GM12878 (cell line): ENCODE results near the gene RAP1A. TPM values are rescaled to one million over a fixed set of nuclear protein-coding genes. Genes with fewer than 3 reads are reported as not detected.

Experiments used
- BHLHE40 ChIP-seq, 2 experiments: fragments of 450-650 bp in 1 of 2; IDR thresholded peaks; 2 replicates each; pipeline ENCODE4 v1.6.1; 2011 to 2017; ENCODE audit warnings: low read depth in 2 of 2, borderline replicate concordance in 1 of 2, improper control_type of control experiment in 1 of 2, low read length in 1 of 2, mild to moderate bottlenecking in 1 of 2
- CBX3 ChIP-seq: fragments of 200-600 bp; sonication (generic); IDR thresholded peaks from 2 replicates; pipeline ENCODE4 v1.6.1; 2016; ENCODE audit warnings: low read depth, borderline replicate concordance
- FOS ChIP-seq: IDR thresholded peaks from 3 replicates; pipeline ENCODE4 v1.6.1; 2011; ENCODE audit warnings: borderline replicate concordance; ENCODE audit not compliant: insufficient read length; ENCODE audit errors: extremely low read depth
- FOXK2 ChIP-seq: fragments of 450-650 bp; IDR thresholded peaks from 2 replicates; pipeline ENCODE4 v1.6.1; 2017; ENCODE audit warnings: mild to moderate bottlenecking, moderate library complexity
- HCFC1 ChIP-seq: fragments of 150-350 bp; IDR thresholded peaks from 2 replicates; pipeline ENCODE4 v1.6.1; 2014; ENCODE audit warnings: low read length
- MYC ChIP-seq: IDR thresholded peaks from 2 replicates; pipeline ENCODE4 v1.6.1; 2011; ENCODE audit warnings: mild to moderate bottlenecking, low read length, moderate library complexity, inconsistent platforms; ENCODE audit not compliant: insufficient read depth, insufficient replicate concordance, insufficient read length, severe bottlenecking
- POLR2AphosphoS5 ChIP-seq: IDR thresholded peaks from 2 replicates; pipeline ENCODE4 v1.6.1; 2011; ENCODE audit warnings: mild to moderate bottlenecking, low read length, inconsistent platforms
- RAD51 ChIP-seq: fragments of 450-650 bp; IDR thresholded peaks from 2 replicates; pipeline ENCODE4 v1.6.1; 2016; ENCODE audit warnings: moderate library complexity, mild to moderate bottlenecking, inconsistent platforms
- SIX5 ChIP-seq: IDR thresholded peaks from 2 replicates; pipeline ENCODE4 v1.6.1; 2011; ENCODE audit warnings: mild to moderate bottlenecking, low read depth, low read length, moderate library complexity; ENCODE audit not compliant: severe bottlenecking
- ZNF217 ChIP-seq: fragments of 450-650 bp; IDR thresholded peaks from 2 replicates; pipeline ENCODE4 v1.6.1; 2017; ENCODE audit warnings: antibody characterized with exemption, mild to moderate bottlenecking
- polyA plus RNA-seq, 11 experiments: library from polyadenylated mRNA; depleted of rRNA in 4 of 11; unstranded in 6 of 11; stranded (reverse) in 5 of 11; fragments of >200 nt; fragmentation: Nextera tagmentation in 4 of 11; fragmentation: Illumina TruSeq in 1 of 11; extraction: Ambion mirVana in 4 of 11; extraction: Trizol in 1 of 11; gene quantifications; 1 replicate in 1 of 11; 2 replicates in 10 of 11; pipeline versions ENCODE4 v1.2.1 to v1.2.3, GENCODE V29; 2011 to 2016; ENCODE audit warnings: inconsistent platforms in 2 of 11, missing spikeins in 2 of 11, low read depth in 1 of 11
- total RNA-seq, 4 experiments: library from RNA; depleted of rRNA in 3 of 4; stranded (reverse); fragments of >200 nt in 3 of 4; fragmentation: Illumina TruSeq in 1 of 4; extraction: Trizol in 1 of 4; gene quantifications; 2 replicates each; pipeline versions ENCODE4 v1.2.1 to v1.2.3, GENCODE V29; 2013 to 2021
- TF ChIP-seq, protein P1 (sequence below): fragments of 450-650 bp; formaldehyde crosslinking; IDR thresholded peaks from 2 replicates; pipeline ENCODE4 v1.5.0; 2022; ENCODE audit warnings: mild to moderate bottlenecking, missing genetic modification characterization
- TF ChIP-seq, protein P2 (sequence below): fragments of 450-650 bp; conservative IDR thresholded peaks from 2 replicates; pipeline ENCODE4 v1.6.1; 2017; ENCODE audit warnings: mild to moderate bottlenecking, moderate library complexity
- TF ChIP-seq, protein P3 (sequence below), 3 experiments: IDR thresholded peaks in 2 of 3; conservative IDR thresholded peaks in 1 of 3; 2 replicates each; pipeline ENCODE4 v1.5.1; 2011; ENCODE audit warnings: low read depth in 3 of 3, low read length in 3 of 3, mild to moderate bottlenecking in 3 of 3, control low read depth in 2 of 3, moderate library complexity in 2 of 3, inconsistent platforms in 1 of 3, mixed read lengths in 1 of 3; ENCODE audit not compliant: control insufficient read depth in 2 of 3, insufficient read depth in 1 of 3; ENCODE audit errors: extremely low read depth in 1 of 3
- TF ChIP-seq, protein P4 (sequence below): fragments of 450-650 bp; IDR thresholded peaks from 2 replicates; pipeline ENCODE4 v1.6.1; 2017; ENCODE audit warnings: mild to moderate bottlenecking, moderate library complexity
- TF ChIP-seq, protein P5 (sequence below): IDR thresholded peaks from 2 replicates; pipeline ENCODE4 v1.6.1; 2012; ENCODE audit warnings: low read length, inconsistent platforms

The RAP1A gene
- total and polyA plus RNA-seq, 10 of the 15 experiments (the other 5 are each of a cell fraction or from before 2014, with no cell fraction given) = 38.4 to 213 (median 86.0) TPM

DNA sequence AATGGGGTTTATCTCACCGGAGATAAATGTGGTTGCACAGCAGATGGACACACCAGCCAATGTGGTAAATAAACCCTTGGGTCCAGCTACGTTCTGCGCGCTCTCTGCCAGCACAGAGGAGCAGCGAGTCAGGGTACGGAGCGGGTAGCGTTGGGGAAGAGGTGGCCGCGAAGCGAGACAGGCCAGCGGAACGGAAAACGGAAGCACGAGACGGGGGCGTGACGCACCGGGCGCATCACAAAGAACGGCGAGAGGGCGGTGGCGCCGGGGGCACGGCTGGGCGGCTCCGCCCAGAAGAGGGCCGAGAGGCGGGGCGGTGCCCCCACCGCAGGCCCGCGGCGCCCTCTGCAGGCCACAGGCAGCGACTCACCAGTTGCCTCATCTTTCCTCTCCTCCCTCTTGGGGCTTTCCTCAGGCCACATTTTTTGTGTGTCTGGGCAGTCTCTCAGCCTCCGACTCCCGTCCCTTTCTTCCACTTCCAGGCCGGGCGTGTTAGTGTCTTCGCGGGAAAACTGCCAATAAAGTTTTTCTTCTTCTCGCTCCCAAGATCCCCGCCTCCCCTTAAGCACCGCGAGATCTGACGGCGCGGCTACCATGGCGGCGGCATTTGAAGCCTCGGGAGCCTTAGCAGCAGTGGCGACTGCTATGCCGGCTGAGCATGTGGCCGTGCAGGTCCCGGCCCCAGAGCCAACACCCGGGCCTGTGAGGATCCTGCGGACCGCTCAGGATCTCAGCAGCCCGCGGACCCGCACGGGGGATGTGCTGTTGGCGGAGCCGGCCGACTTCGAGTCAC is 135.9 kb downstream of the RAP1A start, which contains the start of gene DDX20 (continued):
- peak; percentile 37 for TF ChIP-seq SIX5
- TF ChIP-seq RAD51 = no peak
- TF ChIP-seq, protein P1, sequence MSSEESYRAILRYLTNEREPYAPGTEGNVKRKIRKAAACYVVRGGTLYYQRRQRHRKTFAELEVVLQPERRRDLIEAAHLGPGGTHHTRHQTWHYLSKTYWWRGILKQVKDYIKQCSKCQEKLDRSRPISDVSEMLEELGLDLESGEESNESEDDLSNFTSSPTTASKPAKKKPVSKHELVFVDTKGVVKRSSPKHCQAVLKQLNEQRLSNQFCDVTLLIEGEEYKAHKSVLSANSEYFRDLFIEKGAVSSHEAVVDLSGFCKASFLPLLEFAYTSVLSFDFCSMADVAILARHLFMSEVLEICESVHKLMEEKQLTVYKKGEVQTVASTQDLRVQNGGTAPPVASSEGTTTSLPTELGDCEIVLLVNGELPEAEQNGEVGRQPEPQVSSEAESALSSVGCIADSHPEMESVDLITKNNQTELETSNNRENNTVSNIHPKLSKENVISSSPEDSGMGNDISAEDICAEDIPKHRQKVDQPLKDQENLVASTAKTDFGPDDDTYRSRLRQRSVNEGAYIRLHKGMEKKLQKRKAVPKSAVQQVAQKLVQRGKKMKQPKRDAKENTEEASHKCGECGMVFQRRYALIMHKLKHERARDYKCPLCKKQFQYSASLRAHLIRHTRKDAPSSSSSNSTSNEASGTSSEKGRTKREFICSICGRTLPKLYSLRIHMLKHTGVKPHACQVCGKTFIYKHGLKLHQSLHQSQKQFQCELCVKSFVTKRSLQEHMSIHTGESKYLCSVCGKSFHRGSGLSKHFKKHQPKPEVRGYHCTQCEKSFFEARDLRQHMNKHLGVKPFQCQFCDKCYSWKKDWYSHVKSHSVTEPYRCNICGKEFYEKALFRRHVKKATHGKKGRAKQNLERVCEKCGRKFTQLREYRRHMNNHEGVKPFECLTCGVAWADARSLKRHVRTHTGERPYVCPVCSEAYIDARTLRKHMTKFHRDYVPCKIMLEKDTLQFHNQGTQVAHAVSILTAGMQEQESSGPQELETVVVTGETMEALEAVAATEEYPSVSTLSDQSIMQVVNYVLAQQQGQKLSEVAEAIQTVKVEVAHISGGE (CRISPR knock-in tag) = no peak
- TF ChIP-seq FOXK2 = peak; percentile 53
- TF ChIP-seq MYC = no peak
- no peak for TF ChIP-seq CBX3
- TF ChIP-seq, protein P2, sequence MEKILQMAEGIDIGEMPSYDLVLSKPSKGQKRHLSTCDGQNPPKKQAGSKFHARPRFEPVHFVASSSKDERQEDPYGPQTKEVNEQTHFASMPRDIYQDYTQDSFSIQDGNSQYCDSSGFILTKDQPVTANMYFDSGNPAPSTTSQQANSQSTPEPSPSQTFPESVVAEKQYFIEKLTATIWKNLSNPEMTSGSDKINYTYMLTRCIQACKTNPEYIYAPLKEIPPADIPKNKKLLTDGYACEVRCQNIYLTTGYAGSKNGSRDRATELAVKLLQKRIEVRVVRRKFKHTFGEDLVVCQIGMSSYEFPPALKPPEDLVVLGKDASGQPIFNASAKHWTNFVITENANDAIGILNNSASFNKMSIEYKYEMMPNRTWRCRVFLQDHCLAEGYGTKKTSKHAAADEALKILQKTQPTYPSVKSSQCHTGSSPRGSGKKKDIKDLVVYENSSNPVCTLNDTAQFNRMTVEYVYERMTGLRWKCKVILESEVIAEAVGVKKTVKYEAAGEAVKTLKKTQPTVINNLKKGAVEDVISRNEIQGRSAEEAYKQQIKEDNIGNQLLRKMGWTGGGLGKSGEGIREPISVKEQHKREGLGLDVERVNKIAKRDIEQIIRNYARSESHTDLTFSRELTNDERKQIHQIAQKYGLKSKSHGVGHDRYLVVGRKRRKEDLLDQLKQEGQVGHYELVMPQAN = peak; percentile 99
- TF ChIP-seq, protein P3, sequence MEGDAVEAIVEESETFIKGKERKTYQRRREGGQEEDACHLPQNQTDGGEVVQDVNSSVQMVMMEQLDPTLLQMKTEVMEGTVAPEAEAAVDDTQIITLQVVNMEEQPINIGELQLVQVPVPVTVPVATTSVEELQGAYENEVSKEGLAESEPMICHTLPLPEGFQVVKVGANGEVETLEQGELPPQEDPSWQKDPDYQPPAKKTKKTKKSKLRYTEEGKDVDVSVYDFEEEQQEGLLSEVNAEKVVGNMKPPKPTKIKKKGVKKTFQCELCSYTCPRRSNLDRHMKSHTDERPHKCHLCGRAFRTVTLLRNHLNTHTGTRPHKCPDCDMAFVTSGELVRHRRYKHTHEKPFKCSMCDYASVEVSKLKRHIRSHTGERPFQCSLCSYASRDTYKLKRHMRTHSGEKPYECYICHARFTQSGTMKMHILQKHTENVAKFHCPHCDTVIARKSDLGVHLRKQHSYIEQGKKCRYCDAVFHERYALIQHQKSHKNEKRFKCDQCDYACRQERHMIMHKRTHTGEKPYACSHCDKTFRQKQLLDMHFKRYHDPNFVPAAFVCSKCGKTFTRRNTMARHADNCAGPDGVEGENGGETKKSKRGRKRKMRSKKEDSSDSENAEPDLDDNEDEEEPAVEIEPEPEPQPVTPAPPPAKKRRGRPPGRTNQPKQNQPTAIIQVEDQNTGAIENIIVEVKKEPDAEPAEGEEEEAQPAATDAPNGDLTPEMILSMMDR (IDR thresholded peaks at IDR 0.05 in 2 of 3, conservative IDR thresholded peaks at IDR 0.05 in 1 of 3; ENCODE audit: control insufficient read depth in 2 of 3, extremely low read depth in 1 of 3, insufficient read depth in 1 of 3, low read depth in 3 of 3, low read length in 3 of 3) = peak; percentile 84 to 97 (median 93)
- TF ChIP-seq HCFC1 = peak; percentile 58
- TF ChIP-seq ZNF217 = peak; percentile 54; the same call in 1 of the 2 replicates
- peak; percentile 97 for TF ChIP-seq POLR2AphosphoS5
- TF ChIP-seq, protein P4, sequence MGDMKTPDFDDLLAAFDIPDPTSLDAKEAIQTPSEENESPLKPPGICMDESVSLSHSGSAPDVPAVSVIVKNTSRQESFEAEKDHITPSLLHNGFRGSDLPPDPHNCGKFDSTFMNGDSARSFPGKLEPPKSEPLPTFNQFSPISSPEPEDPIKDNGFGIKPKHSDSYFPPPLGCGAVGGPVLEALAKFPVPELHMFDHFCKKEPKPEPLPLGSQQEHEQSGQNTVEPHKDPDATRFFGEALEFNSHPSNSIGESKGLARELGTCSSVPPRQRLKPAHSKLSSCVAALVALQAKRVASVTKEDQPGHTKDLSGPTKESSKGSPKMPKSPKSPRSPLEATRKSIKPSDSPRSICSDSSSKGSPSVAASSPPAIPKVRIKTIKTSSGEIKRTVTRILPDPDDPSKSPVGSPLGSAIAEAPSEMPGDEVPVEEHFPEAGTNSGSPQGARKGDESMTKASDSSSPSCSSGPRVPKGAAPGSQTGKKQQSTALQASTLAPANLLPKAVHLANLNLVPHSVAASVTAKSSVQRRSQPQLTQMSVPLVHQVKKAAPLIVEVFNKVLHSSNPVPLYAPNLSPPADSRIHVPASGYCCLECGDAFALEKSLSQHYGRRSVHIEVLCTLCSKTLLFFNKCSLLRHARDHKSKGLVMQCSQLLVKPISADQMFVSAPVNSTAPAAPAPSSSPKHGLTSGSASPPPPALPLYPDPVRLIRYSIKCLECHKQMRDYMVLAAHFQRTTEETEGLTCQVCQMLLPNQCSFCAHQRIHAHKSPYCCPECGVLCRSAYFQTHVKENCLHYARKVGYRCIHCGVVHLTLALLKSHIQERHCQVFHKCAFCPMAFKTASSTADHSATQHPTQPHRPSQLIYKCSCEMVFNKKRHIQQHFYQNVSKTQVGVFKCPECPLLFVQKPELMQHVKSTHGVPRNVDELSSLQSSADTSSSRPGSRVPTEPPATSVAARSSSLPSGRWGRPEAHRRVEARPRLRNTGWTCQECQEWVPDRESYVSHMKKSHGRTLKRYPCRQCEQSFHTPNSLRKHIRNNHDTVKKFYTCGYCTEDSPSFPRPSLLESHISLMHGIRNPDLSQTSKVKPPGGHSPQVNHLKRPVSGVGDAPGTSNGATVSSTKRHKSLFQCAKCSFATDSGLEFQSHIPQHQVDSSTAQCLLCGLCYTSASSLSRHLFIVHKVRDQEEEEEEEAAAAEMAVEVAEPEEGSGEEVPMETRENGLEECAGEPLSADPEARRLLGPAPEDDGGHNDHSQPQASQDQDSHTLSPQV = peak; percentile 88
- TF ChIP-seq, protein P5, sequence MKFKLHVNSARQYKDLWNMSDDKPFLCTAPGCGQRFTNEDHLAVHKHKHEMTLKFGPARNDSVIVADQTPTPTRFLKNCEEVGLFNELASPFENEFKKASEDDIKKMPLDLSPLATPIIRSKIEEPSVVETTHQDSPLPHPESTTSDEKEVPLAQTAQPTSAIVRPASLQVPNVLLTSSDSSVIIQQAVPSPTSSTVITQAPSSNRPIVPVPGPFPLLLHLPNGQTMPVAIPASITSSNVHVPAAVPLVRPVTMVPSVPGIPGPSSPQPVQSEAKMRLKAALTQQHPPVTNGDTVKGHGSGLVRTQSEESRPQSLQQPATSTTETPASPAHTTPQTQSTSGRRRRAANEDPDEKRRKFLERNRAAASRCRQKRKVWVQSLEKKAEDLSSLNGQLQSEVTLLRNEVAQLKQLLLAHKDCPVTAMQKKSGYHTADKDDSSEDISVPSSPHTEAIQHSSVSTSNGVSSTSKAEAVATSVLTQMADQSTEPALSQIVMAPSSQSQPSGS = 0 out of 2 replicates have a peak, but pooled peaks have one; percentile 65
- peak; percentile 95 to 99 for TF ChIP-seq BHLHE40 (IDR thresholded peaks at IDR 0.05; ENCODE audit: borderline replicate concordance in 1 of 2, low read depth in 2 of 2, low read length in 1 of 2)
- no peak for TF ChIP-seq FOS
- TF ChIP-seq, all 136 proteins: peak for 91
